ENCODE measurements around the gene TEAD1.

Gene TEAD1

GRCh38 chr11:12687216-12687623, 13.0 kb downstream of the TEAD1 start:
- Histone ChIP-seq H3K27ac (ENCODE audit: low read depth, low read length) (no peak overlapping the region), H3K4me1 (ENCODE audit: insufficient read depth, low read length) (peaks cover 79% of the 10 kb centered on the region), H3K9ac (ENCODE audit: low read length) (no peak overlapping the region), H3K9me3 (ENCODE audit: low read length) (no peaks in the 10 kb centered on the region), H3K36me3 (ENCODE audit: insufficient read depth, low read length) (no peaks in the 10 kb centered on the region), H3K27me3 (ENCODE audit: control insufficient read depth in 1 of 2, insufficient read depth in 2 of 2, low read length in 2 of 2) (no peaks in the 10 kb centered on the region), H3K4me3 (ENCODE audit: low read depth in 1 of 2, low read length in 2 of 2) (no peak overlapping the region)

DNA sequence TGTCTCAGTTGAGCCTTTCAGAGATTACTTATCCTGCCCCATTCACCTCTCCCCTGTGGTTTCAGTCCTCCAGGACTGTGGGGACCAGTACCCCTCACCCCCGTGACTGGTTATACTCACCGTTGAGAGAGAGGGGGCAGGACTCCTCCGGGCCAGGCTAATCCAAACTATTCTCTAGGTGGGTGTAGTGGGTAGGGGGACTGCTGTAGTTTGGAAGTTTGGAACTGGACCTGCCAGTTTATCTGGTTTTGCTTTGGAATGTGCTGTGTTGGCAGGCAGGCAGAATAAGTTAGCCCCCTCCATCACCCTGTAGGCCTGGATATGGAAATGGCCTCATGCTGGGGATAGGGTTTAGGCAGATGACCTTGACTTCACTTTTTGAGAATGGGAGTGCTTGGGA, 13.5 kb downstream of the TEAD1 start:
- H3K4me3 ChIP-seq (ENCODE audit: low read depth in 1 of 2, low read length in 2 of 2), result no peak overlapping the region
- H3K9ac ChIP-seq (ENCODE audit: low read length), result no peak overlapping the region
- H3K27ac ChIP-seq (ENCODE audit: low read depth, low read length), result no peak overlapping the region
- no peaks in the 10 kb centered on the region for H3K27me3 ChIP-seq (ENCODE audit: control insufficient read depth in 1 of 2, insufficient read depth in 2 of 2, low read length in 2 of 2)
- H3K36me3 ChIP-seq (ENCODE audit: insufficient read depth, low read length), result no peaks in the 10 kb centered on the region
- H3K9me3 ChIP-seq (ENCODE audit: low read length), result no peaks in the 10 kb centered on the region
- H3K4me1 ChIP-seq (ENCODE audit: insufficient read depth, low read length), result peaks cover 79% of the 10 kb centered on the region

DNA sequence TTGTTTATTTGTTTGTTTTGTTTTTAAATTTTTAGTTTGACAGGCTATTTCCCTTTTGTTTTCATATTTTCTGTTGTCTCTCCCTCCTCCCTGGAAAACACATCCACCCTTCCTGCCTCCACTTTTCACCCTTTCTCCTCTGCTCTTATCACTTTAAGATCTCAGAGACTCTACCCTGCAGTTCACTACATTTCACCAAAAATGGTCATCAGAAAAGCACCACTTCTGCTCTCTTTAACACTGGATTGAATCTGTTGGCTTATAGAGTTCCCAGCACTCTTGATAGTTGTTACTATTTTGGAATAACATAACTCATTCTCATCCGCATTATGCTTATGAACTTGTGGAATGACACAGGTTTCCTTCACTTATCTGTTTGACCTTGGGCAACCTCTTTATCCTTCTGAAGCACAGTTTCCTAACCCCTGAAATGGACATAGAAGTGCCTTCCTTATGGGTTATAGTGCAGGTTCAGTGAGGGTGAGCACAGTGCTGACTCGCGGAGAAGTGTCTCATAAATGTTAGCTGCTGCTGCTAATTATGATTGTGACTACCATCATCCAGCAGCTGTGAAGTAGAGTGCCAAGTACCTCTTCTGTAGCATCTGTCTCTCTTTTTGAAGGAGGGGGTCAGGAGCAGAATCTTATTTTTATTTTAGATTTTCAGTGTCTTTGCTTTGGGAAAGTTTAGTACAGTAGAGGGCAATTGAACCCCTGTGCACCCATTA, 15.0 kb downstream of the TEAD1 start:
- Histone ChIP-seq H3K4me3 (ENCODE audit: low read depth in 1 of 2, low read length in 2 of 2) (no peak overlapping the region), H3K27ac (ENCODE audit: low read depth, low read length) (peak overlapping the region; percentile 56), H3K9me3 (ENCODE audit: low read length) (no peaks in the 10 kb centered on the region), H3K4me1 (ENCODE audit: insufficient read depth, low read length) (peaks cover 82% of the 10 kb centered on the region), H3K36me3 (ENCODE audit: insufficient read depth, low read length) (no peaks in the 10 kb centered on the region), H3K9ac (ENCODE audit: low read length) (no peak overlapping the region), H3K27me3 (ENCODE audit: control insufficient read depth in 1 of 2, insufficient read depth in 2 of 2, low read length in 2 of 2) (no peaks in the 10 kb centered on the region)

GRCh38 chr11:12690663-12691062, 16.4 kb downstream of the TEAD1 start:
- Histone ChIP-seq H3K36me3 (ENCODE audit: insufficient read depth, low read length) (no peaks in the 10 kb centered on the region), H3K9me3 (ENCODE audit: low read length) (no peaks in the 10 kb centered on the region), H3K4me1 (ENCODE audit: insufficient read depth, low read length) (peaks cover 80% of the 10 kb centered on the region), H3K27ac (ENCODE audit: low read depth, low read length) (peak overlapping the region; percentile 77), H3K4me3 (ENCODE audit: low read depth in 1 of 2, low read length in 2 of 2) (no peak overlapping the region), H3K27me3 (ENCODE audit: control insufficient read depth in 1 of 2, insufficient read depth in 2 of 2, low read length in 2 of 2) (no peaks in the 10 kb centered on the region), H3K9ac (ENCODE audit: low read length) (no peak overlapping the region)

- no peaks in the 10 kb centered on the region for H3K9me3 ChIP-seq (ENCODE audit: low read length)
- no peaks in the 10 kb centered on the region for H3K27me3 ChIP-seq (ENCODE audit: control insufficient read depth in 1 of 2, insufficient read depth in 2 of 2, low read length in 2 of 2)
- H3K4me3 ChIP-seq (ENCODE audit: low read depth in 1 of 2, low read length in 2 of 2), result no peak overlapping the region
- peak overlapping the region; percentile 10 for H3K9ac ChIP-seq (ENCODE audit: low read length)
- H3K36me3 ChIP-seq (ENCODE audit: insufficient read depth, low read length), result no peaks in the 10 kb centered on the region
- H3K27ac ChIP-seq (ENCODE audit: low read depth, low read length), result peak overlapping the region; percentile 77
- peaks cover 78% of the 10 kb centered on the region for H3K4me1 ChIP-seq (ENCODE audit: insufficient read depth, low read length)
Observed at GRCh38 chr11:12691473-12691872, 17.3 kb downstream of the TEAD1 start.

DNA sequence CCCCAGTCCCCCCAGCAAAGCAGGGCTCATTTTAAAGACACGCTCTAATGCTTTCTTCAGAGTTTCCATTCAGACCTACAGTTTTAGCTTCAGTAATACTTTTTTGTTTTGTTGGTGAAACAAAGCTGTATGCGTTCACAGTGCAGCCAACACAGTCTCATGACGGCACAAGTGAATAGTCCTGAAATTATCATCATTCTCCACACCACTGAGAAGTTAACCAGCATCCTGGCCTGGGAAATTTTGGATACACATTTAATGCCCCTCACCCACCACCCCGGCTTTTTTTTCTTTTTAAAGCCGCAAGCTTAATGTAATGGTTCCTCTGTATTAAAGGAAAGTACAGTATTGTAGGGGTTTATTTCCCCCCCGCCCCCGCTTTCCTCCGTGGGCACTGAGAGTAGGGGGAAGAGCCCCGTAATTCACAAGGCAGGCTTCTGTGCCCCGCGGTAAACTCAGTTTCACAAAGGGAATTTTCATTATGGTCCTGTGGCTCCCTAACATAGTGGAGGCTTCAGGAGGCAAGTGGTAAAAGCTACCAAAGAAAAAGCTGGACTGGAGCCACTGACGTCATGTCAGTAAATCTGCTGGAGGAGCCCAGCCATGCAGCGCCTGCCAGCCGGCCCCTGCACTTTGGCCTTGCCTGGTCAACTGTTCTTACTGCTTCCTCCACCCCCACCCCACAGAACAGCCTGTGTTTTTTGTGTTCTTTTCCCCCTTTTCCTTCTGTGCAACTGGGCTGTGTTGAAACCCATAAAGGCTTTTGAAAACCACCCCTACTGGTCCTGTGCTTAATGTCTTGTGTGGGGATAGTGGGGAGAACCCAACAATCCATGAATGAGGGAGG, 18.2 kb downstream of the TEAD1 start:
- Histone ChIP-seq H3K9me3 (ENCODE audit: low read length) (no peaks in the 10 kb centered on the region), H3K27ac (ENCODE audit: low read depth, low read length) (peak overlapping the region; percentile 77), H3K27me3 (ENCODE audit: control insufficient read depth in 1 of 2, insufficient read depth in 2 of 2, low read length in 2 of 2) (no peaks in the 10 kb centered on the region), H3K9ac (ENCODE audit: low read length) (peak overlapping the region; percentile 30), H3K4me3 (ENCODE audit: low read depth in 1 of 2, low read length in 2 of 2) (peak overlapping the region; percentile 1 to 10), H3K4me1 (ENCODE audit: insufficient read depth, low read length) (peaks cover 70% of the 10 kb centered on the region), H3K36me3 (ENCODE audit: insufficient read depth, low read length) (no peaks in the 10 kb centered on the region)

DNA sequence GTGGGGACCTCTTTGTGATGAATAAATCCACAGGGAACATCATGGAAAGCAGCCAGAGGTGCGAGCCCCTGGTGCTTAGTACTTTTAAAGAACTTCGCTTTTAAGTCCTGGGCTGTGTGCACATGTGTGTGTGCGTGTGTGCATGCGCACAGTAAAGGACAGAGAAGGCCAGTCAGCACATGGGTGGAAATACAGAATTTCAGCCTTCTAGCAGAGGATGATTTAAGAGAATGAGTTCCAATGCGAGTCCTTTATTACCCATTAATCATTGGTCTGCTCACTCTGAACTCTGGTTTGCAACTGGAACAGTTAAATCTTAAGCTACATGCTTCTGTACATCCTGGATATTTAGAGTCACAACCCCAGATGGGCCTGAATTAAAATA, 18.9 kb downstream of the TEAD1 start:
- Histone ChIP-seq H3K4me1 (ENCODE audit: insufficient read depth, low read length) (peaks cover 65% of the 10 kb centered on the region), H3K9ac (ENCODE audit: low read length) (peak overlapping the region; percentile 30), H3K4me3 (ENCODE audit: low read depth in 1 of 2, low read length in 2 of 2) (peak overlapping the region in 1 of 2 donors; percentile 36), H3K36me3 (ENCODE audit: insufficient read depth, low read length) (no peaks in the 10 kb centered on the region), H3K9me3 (ENCODE audit: low read length) (no peaks in the 10 kb centered on the region), H3K27ac (ENCODE audit: low read depth, low read length) (peak overlapping the region; percentile 77), H3K27me3 (ENCODE audit: control insufficient read depth in 1 of 2, insufficient read depth in 2 of 2, low read length in 2 of 2) (no peaks in the 10 kb centered on the region)

- H3K9ac ChIP-seq (ENCODE audit: low read length), result peak overlapping the region; percentile 30
- H3K9me3 ChIP-seq (ENCODE audit: low read length), result no peaks in the 10 kb centered on the region
- H3K4me3 ChIP-seq (ENCODE audit: low read depth in 1 of 2, low read length in 2 of 2), result peak overlapping the region in 1 of 2 donors; percentile 36
- H3K4me1 ChIP-seq (ENCODE audit: insufficient read depth, low read length), result peaks cover 62% of the 10 kb centered on the region
- peak overlapping the region; percentile 77 for H3K27ac ChIP-seq (ENCODE audit: low read depth, low read length)
- no peaks in the 10 kb centered on the region for H3K36me3 ChIP-seq (ENCODE audit: insufficient read depth, low read length)
- H3K27me3 ChIP-seq (ENCODE audit: control insufficient read depth in 1 of 2, insufficient read depth in 2 of 2, low read length in 2 of 2), result no peaks in the 10 kb centered on the region
Observed at GRCh38 chr11:12693479-12694182, 19.4 kb downstream of the TEAD1 start.

- Histone ChIP-seq H3K4me1 (ENCODE audit: insufficient read depth, low read length) (peaks cover 57% of the 10 kb centered on the region), H3K36me3 (ENCODE audit: insufficient read depth, low read length) (no peaks in the 10 kb centered on the region), H3K4me3 (ENCODE audit: low read depth in 1 of 2, low read length in 2 of 2) (peak overlapping the region in 1 of 2 donors; percentile 36), H3K9ac (ENCODE audit: low read length) (peak overlapping the region; percentile 30), H3K27me3 (ENCODE audit: control insufficient read depth in 1 of 2, insufficient read depth in 2 of 2, low read length in 2 of 2) (no peaks in the 10 kb centered on the region), H3K27ac (ENCODE audit: low read depth, low read length) (peak overlapping the region; percentile 77), H3K9me3 (ENCODE audit: low read length) (no peaks in the 10 kb centered on the region)
Observed at GRCh38 chr11:12694183-12694531, 19.9 kb downstream of the TEAD1 start.

DNA sequence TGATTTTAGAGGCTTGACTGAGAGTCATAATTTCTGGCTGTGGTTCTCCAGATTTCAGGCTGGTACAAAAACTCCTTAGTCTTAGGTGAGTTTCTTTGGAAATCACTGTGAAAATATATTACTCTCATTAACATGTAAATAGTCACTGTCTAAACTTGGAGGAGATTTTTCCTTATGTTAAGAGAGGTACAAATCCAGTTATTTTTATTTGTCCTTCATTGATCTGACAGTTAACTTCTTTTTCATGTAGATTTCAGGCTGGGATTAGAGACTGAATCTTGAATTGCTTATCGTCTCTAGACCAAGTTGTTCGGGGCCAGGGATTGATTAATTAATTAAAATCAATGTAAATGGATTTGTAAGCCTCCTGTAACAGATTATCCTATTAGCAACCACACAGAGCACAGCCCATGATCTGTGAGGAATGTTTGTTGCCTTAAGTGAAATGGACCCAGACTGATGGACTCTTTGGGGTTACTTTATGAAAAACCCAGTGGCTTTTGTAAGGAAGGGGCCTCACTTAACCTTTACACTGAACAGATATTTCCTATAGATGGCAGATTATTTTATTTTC, 21.1 kb downstream of the TEAD1 start:
- H3K27me3 ChIP-seq (ENCODE audit: control insufficient read depth in 1 of 2, insufficient read depth in 2 of 2, low read length in 2 of 2), result no peaks in the 10 kb centered on the region
- H3K9me3 ChIP-seq (ENCODE audit: low read length), result no peaks in the 10 kb centered on the region
- peaks cover 52% of the 10 kb centered on the region for H3K4me1 ChIP-seq (ENCODE audit: insufficient read depth, low read length)
- H3K9ac ChIP-seq (ENCODE audit: low read length), result no peak overlapping the region
- H3K36me3 ChIP-seq (ENCODE audit: insufficient read depth, low read length), result no peaks in the 10 kb centered on the region
- no peak overlapping the region for H3K4me3 ChIP-seq (ENCODE audit: low read depth in 1 of 2, low read length in 2 of 2)
- H3K27ac ChIP-seq (ENCODE audit: low read depth, low read length), result peak overlapping the region; percentile 77

DNA sequence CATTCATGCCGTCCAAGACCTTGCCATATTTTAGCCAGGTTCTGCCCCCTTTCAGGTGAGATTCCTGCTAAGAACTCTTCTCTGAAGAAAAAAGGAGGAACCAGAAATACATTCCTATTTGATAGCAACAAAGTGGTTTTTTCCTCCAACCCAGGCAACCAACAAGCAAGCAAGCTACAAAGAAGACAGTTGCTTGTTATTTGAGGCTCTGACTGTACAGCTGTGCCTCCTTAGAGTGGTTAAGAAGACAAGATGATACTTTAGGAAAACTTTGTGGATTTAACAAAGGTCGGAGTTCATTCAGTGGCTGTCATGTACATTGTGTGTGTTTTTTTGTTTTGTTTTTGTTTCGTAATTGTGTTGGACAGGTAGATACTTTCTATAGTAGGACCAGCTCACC, 21.7 kb downstream of the TEAD1 start:
- Histone ChIP-seq H3K4me3 (ENCODE audit: low read depth in 1 of 2, low read length in 2 of 2) (no peak overlapping the region), H3K27me3 (ENCODE audit: control insufficient read depth in 1 of 2, insufficient read depth in 2 of 2, low read length in 2 of 2) (no peaks in the 10 kb centered on the region), H3K9me3 (ENCODE audit: low read length) (no peaks in the 10 kb centered on the region), H3K4me1 (ENCODE audit: insufficient read depth, low read length) (peaks cover 55% of the 10 kb centered on the region), H3K9ac (ENCODE audit: low read length) (no peak overlapping the region), H3K27ac (ENCODE audit: low read depth, low read length) (no peak overlapping the region), H3K36me3 (ENCODE audit: insufficient read depth, low read length) (no peaks in the 10 kb centered on the region)
